Measurements from ENCODE around the gene NRXN2.

Gene NRXN2

DNA sequence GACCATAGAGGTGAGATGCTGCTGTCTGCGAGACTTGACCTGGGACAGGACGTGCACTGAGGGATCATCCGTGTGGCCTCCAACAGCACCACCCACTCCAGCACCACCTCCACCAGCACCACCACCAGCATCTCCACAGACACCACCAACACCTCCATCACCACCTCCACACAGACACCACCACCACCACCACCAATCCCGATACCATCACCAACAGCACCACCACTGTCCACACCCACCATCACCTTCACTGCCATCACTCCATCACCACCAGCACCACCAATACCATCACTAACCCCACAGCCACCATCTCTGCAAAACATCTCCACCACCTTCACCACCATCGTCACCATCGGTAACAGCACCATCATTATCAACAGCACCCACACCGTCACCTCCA is 158.6 kb downstream of the NRXN2 start:
- TF ChIP-seq EZH2phosphoT487 (IDR thresholded peaks at IDR 0.05; ENCODE audit: borderline replicate concordance, low read length) = no peak
- TF ChIP-seq, protein P1, sequence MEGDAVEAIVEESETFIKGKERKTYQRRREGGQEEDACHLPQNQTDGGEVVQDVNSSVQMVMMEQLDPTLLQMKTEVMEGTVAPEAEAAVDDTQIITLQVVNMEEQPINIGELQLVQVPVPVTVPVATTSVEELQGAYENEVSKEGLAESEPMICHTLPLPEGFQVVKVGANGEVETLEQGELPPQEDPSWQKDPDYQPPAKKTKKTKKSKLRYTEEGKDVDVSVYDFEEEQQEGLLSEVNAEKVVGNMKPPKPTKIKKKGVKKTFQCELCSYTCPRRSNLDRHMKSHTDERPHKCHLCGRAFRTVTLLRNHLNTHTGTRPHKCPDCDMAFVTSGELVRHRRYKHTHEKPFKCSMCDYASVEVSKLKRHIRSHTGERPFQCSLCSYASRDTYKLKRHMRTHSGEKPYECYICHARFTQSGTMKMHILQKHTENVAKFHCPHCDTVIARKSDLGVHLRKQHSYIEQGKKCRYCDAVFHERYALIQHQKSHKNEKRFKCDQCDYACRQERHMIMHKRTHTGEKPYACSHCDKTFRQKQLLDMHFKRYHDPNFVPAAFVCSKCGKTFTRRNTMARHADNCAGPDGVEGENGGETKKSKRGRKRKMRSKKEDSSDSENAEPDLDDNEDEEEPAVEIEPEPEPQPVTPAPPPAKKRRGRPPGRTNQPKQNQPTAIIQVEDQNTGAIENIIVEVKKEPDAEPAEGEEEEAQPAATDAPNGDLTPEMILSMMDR (IDR thresholded peaks at IDR 0.05; ENCODE audit: low read depth, low read length, poor library complexity, severe bottlenecking) = no peak
- no peaks in the 10 kb centered on the region for H3K9me3 ChIP-seq (ENCODE audit: control insufficient read depth, insufficient read depth, low read length)
- H3K9me2 ChIP-seq (replicated peaks; ENCODE audit: control insufficient read depth, low read length) = no peaks in the 10 kb centered on the region
- H3K4me1 ChIP-seq (ENCODE audit: control insufficient read depth, low read length) = no peaks in the 10 kb centered on the region
- H3K36me3 ChIP-seq (ENCODE audit: control insufficient read depth, low read length) = no peaks in the 10 kb centered on the region
- no peaks in the 10 kb centered on the region for H3F3A ChIP-seq (ENCODE audit: control insufficient read depth, insufficient read depth)
- H3K4me3 ChIP-seq (ENCODE audit: low read length) = no peak overlapping the region
- H3K27me3 ChIP-seq (ENCODE audit: control insufficient read depth, low read length) = no peaks in the 10 kb centered on the region
- no peak overlapping the region for H3K27ac ChIP-seq (ENCODE audit: low read depth, low read length)
- no peaks in the 10 kb centered on the region for H4K20me1 ChIP-seq (ENCODE audit: control insufficient read depth, insufficient read depth, low read depth, low read length)
- H3K79me2 ChIP-seq (ENCODE audit: control insufficient read depth, low read length) = no peaks in the 10 kb centered on the region
- H3K4me2 ChIP-seq (ENCODE audit: low read length) = no peak overlapping the region

DNA sequence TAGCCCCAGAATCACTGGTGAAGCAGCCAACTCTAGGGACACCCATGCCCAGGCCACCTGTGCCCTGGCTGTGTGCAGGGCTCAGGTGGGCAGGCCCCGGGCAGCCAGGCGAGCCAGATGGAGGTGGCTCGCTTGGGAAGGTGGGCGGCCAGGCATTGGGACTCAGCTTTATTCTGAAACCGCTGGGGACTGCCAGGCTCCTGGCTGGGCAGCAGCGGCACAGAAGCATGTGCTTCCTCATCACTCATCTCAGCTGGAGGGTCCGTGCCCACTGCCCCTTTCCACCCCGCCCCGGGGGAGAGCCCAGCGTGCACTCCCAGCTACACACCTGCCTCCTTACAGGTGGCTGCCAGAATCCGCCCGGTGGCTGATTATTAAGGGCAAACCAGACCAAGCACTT is 159.0 kb downstream of the NRXN2 start:
- no peak overlapping the region for H3K27ac ChIP-seq (ENCODE audit: low read depth, low read length)
- H3K4me3 ChIP-seq (ENCODE audit: low read length) = no peak overlapping the region
- H3K27me3 ChIP-seq (ENCODE audit: control insufficient read depth, low read length) = no peaks in the 10 kb centered on the region
- H3K9me3 ChIP-seq (ENCODE audit: control insufficient read depth, insufficient read depth, low read length) = no peaks in the 10 kb centered on the region
- H3K4me1 ChIP-seq (ENCODE audit: control insufficient read depth, low read length) = no peaks in the 10 kb centered on the region
- H3K79me2 ChIP-seq (ENCODE audit: control insufficient read depth, low read length) = no peaks in the 10 kb centered on the region
- no peaks in the 10 kb centered on the region for H4K20me1 ChIP-seq (ENCODE audit: control insufficient read depth, insufficient read depth, low read depth, low read length)
- H3K36me3 ChIP-seq (ENCODE audit: control insufficient read depth, low read length) = no peaks in the 10 kb centered on the region
- TF ChIP-seq, protein P1 (IDR thresholded peaks at IDR 0.05; ENCODE audit: low read depth, low read length, poor library complexity, severe bottlenecking) = no peak
- TF ChIP-seq EZH2phosphoT487 (IDR thresholded peaks at IDR 0.05; ENCODE audit: borderline replicate concordance, low read length) = no peak
- H3K4me2 ChIP-seq (ENCODE audit: low read length) = no peak overlapping the region
- H3F3A ChIP-seq (ENCODE audit: control insufficient read depth, insufficient read depth) = no peaks in the 10 kb centered on the region
- no peaks in the 10 kb centered on the region for H3K9me2 ChIP-seq (replicated peaks; ENCODE audit: control insufficient read depth, low read length)

DNA sequence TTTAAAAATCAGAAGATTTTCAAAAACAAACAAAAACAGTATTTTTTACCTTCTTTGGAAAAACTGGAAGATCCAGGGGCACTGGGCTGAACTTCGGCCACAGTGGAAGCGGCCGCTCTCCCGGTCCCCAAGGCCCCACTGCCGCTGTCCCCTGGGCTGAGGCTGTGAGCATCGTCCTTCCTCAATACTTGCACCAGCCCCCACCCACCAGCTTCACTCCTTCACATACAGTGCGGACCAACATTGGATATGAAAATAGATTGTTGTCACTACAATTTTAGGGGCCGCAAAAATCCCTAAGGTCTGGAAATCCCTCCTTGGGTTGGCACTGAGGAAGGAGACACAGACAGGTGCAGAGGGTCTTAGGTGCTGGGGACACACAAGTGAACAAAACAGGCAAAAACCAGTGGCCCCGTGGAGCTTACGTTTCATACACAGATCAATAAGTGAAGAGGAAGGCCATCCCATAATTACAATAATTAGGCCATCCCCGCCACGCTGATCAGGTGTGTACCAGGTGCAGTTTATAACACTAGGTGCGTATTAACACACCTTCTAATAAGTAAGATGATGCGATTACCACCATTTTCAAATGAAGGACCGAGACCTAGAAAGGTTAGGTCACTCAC is 160.2 kb downstream of the NRXN2 start:
- no peaks in the 10 kb centered on the region for H3K4me1 ChIP-seq (ENCODE audit: control insufficient read depth, low read length)

More for the DNA sequence above, 160.2 kb downstream of the NRXN2 start:
- Histone ChIP-seq H3K36me3 (ENCODE audit: control insufficient read depth, low read length) (no peaks in the 10 kb centered on the region), H4K20me1 (ENCODE audit: control insufficient read depth, insufficient read depth, low read depth, low read length) (no peaks in the 10 kb centered on the region), H3K27me3 (ENCODE audit: control insufficient read depth, low read length) (no peaks in the 10 kb centered on the region), H3K27ac (ENCODE audit: low read depth, low read length) (no peak overlapping the region), H3K79me2 (ENCODE audit: control insufficient read depth, low read length) (no peaks in the 10 kb centered on the region), H3K9me3 (ENCODE audit: control insufficient read depth, insufficient read depth, low read length) (no peaks in the 10 kb centered on the region), H3K9me2 (replicated peaks; ENCODE audit: control insufficient read depth, low read length) (no peaks in the 10 kb centered on the region), H3K4me3 (ENCODE audit: low read length) (no peak overlapping the region), H3F3A (ENCODE audit: control insufficient read depth, insufficient read depth) (no peaks in the 10 kb centered on the region), H3K4me2 (ENCODE audit: low read length) (no peak overlapping the region)
- TF ChIP-seq, protein P1 (IDR thresholded peaks at IDR 0.05; ENCODE audit: low read depth, low read length, poor library complexity, severe bottlenecking) = no peak
- no peak for TF ChIP-seq EZH2phosphoT487 (IDR thresholded peaks at IDR 0.05; ENCODE audit: borderline replicate concordance, low read length)
